Lower leg skin (tissue), 3 donors: ENCODE results near the gene GPC5.

ENCODE experiments used
- CTCF ChIP-seq, 3 donors: fragments of 450-650 bp; IDR thresholded peaks; one replicate each; pipeline ENCODE4 v1.5.1; 2016; ENCODE audit warnings: antibody characterized with exemption in 3 of 3, mild to moderate bottlenecking in 3 of 3, moderate library complexity in 2 of 3
- POLR2A ChIP-seq, 2 donors: fragments of 450-650 bp; IDR thresholded peaks; one replicate each; pipeline ENCODE4 v1.6.1; 2016 to 2017; ENCODE audit warnings: antibody characterized with exemption in 2 of 2, mild to moderate bottlenecking in 1 of 2, moderate library complexity in 1 of 2

DNA sequence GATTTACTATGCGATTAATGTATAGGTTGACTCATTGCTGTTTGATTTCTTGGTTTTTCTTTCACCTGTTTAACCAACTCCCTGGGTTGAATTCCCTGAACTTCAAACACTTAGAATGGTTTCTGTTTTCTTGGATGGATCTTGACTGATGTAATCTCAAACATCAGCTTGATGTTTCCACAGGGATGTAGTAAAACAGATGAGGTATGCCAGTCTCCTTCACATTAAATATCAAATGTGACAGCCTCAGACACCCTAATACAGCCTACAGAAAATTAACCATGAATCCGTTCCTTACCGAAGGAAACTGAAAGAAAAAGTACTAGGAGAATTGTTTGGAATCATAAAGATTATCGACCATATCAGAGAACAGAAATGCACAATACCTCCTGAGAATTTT, 631.2 kb downstream of the GPC5 start:
- TF ChIP-seq CTCF (IDR thresholded peaks at IDR 0.05) (no peak), POLR2A (IDR thresholded peaks at IDR 0.05) (no peak)
